Measurements from ENCODE around the gene CNST.
"Not testable (repeated sequence)": the region's sequence is repeated elsewhere in the genome, so short reads cannot be mapped to it uniquely, and the experiment has no call there.

The CNST gene

GRCh38 chr1:246705368-246705767, 139.1 kb downstream of the CNST start:
- in situ Hi-C loops (cut with MboI; ENCODE audit: low sequenced_read_pairs), result no loop called here

- in situ Hi-C loops (cut with MboI; ENCODE audit: low sequenced_read_pairs), result no loop called here
Measured at GRCh38 chr1:246708166-246708565, 141.9 kb downstream of the CNST start.

DNA sequence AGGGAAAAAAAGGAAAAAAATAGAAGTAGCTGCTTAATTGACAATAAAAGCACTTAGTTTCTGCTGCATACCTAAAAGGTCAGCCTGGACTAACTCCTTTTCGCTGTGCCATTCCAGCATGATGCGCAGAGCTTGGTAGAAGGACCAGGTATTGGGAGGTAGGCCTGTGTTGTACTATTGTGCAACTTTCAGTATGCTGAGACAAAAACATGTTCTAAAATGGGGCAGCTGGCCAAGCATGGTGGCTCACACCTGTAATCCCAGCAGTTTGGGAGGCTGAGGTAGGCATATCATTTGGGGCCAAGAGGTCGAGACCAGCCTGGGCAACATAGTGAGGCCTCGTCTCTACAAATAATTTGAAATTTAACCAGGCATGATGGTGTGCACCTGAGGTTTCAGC, 142.9 kb downstream of the CNST start:
- in situ Hi-C loops (cut with MboI; ENCODE audit: low sequenced_read_pairs), result no loop called here

DNA sequence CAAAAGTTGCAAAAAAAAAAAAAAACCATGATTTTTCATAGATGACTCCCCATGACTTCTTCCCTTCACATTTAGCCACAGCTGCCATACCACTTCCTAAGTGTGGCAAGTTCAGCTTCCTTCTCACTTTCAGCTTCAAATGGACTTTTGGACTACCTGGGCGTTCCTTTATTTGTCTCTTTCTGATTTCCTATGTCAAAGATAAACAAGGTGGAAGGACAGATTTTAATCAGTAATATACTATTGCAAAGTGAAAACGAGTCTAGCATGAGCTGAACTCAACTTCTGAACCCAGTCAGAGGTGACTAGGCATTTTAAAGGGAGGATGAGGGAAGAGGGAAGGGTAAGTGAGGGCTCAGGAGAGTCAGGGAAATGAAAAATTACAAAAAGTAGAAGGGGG, 143.6 kb downstream of the CNST start:
- in situ Hi-C loops (cut with MboI; ENCODE audit: low sequenced_read_pairs), result no loop called here

- in situ Hi-C loops (cut with MboI; ENCODE audit: low sequenced_read_pairs), result no loop called here
Measured at GRCh38 chr1:246711548-246712003, 145.3 kb downstream of the CNST start.

GRCh38 chr1:246712428-246712827, 146.2 kb downstream of the CNST start:
- in situ Hi-C loops (cut with MboI; ENCODE audit: low sequenced_read_pairs), result not testable (repeated sequence)

All from HL-60/S4 (cell line).